GM21528 (cell line): ENCODE measurements around the gene PPDPF.

Experiments used
- ATAC-seq: cut with Tn5 transposase; IDR thresholded peaks from one replicate; pipeline ENCODE4 v1.9.1; 2021; ENCODE audit warnings: mild to moderate bottlenecking, moderate library complexity; ENCODE audit not compliant: unreplicated experiment, low FRiP score

PPDPF gene

GRCh38 chr20:63487116-63487764 lies 33.3 kb upstream of the PPDPF start:
- ATAC-seq, result no peak

GRCh38 chr20:63487781-63488241 lies 32.8 kb upstream of the PPDPF start:
- no peak for ATAC-seq

GRCh38 chr20:63488315-63489251 lies 32.0 kb upstream of the PPDPF start:
- no peak for ATAC-seq

GRCh38 chr20:63490416-63490815 lies 30.1 kb upstream of the PPDPF start:
- ATAC-seq, result no peak

GRCh38 chr20:63491078-63491477 lies 29.5 kb upstream of the PPDPF start:
- ATAC-seq, result no peak

GRCh38 chr20:63491635-63492230 lies 28.8 kb upstream of the PPDPF start:
- ATAC-seq, result no peak

GRCh38 chr20:63492518-63492917 lies 28.0 kb upstream of the PPDPF start:
- ATAC-seq, result no peak

- ATAC-seq, result no peak
Observed at GRCh38 chr20:63492982-63493381, 27.6 kb upstream of the PPDPF start.

- ATAC-seq, result no peak
Observed at GRCh38 chr20:63493563-63494020, 27.0 kb upstream of the PPDPF start.

- ATAC-seq, result no peak
Observed at GRCh38 chr20:63494084-63494419, 26.5 kb upstream of the PPDPF start.

- ATAC-seq, result no peak
Observed at GRCh38 chr20:63494420-63495166, 26.0 kb upstream of the PPDPF start.

- ATAC-seq, result no peak
Observed at GRCh38 chr20:63495167-63495720, 25.3 kb upstream of the PPDPF start.

- no peak for ATAC-seq
Observed at GRCh38 chr20:63495741-63496595, 24.6 kb upstream of the PPDPF start.

GRCh38 chr20:63496596-63497120 lies 23.9 kb upstream of the PPDPF start:
- no peak for ATAC-seq

GRCh38 chr20:63497138-63497945 lies 23.2 kb upstream of the PPDPF start:
- ATAC-seq, result no peak

- ATAC-seq, result no peak
Observed at GRCh38 chr20:63497946-63498935, 22.3 kb upstream of the PPDPF start.

- ATAC-seq, result no peak
Observed at GRCh38 chr20:63498960-63499337, 21.6 kb upstream of the PPDPF start, which contains the start of gene EEF1A2. Gene EEF1A2, minus strand, starts transcription at chr20:63499083. Its CDS starts 1,320 bp downstream, at chr20:63497763.
